ENCODE results near the gene SDCCAG8. TPM values are rescaled to one million over a fixed set of nuclear protein-coding genes. Genes with fewer than 3 reads are reported as not detected.

SDCCAG8 gene
- total RNA-seq, 2 donors from 2014 or later, result 41.7 to 55.6 TPM

GRCh38 chr1:243513726-243514491, 258.1 kb downstream of the SDCCAG8 start:
- TF ChIP-seq CTCF (IDR thresholded peaks at IDR 0.05), result no peak
- TF ChIP-seq POLR2AphosphoS5 (IDR thresholded peaks at IDR 0.05), result no peak
- no peak for TF ChIP-seq POLR2A (IDR thresholded peaks at IDR 0.05)
- no peak overlapping the region for H3K27ac ChIP-seq
- 64% methylated on average over 7 of the region's 7 CpGs for whole genome bisulfite sequencing

DNA sequence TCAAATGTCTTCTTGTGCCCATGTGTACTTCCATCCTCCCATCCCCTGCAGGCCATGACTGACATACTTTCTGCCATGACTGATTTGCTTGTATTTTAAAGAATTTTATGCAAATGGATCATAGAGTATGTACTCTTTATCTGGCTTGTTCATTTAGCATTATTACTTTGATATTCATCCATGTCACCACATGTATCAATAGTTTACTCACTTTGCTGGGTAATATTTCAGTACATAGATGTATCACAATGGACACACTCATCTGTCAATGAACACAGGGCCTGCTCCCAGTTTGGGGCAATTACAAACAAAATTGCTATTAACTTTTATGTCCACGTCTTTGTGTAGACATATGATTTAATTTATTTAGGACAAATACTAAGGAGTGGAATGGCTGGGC, 259.1 kb downstream of the SDCCAG8 start:
- no peak overlapping the region for H3K4me3 ChIP-seq
- no peak for TF ChIP-seq POLR2AphosphoS5 (IDR thresholded peaks at IDR 0.05)
- TF ChIP-seq CTCF (IDR thresholded peaks at IDR 0.05), result no peak
- no peak for TF ChIP-seq POLR2A (IDR thresholded peaks at IDR 0.05)
- no peak for DNase-seq (ENCODE audit: low spot score)
- no peaks in the 10 kb centered on the region for H3K4me1 ChIP-seq (replicated peaks)
- intact Hi-C loops (cut with DNase I), result no loop called here
- no peaks in the 10 kb centered on the region for H3K36me3 ChIP-seq
- H3K27ac ChIP-seq, result no peak overlapping the region
- no peaks in the 10 kb centered on the region for H3K9me3 ChIP-seq
- WGBS, result 84% methylated on average over 1 of the region's 1 CpG
- H3K27me3 ChIP-seq (replicated peaks; ENCODE audit: insufficient read depth), result no peaks in the 10 kb centered on the region

More at GRCh38 chr1:243513726-243514491, 258.1 kb downstream of the SDCCAG8 start:
- no peak for DNase-seq (ENCODE audit: low spot score)
- Histone ChIP-seq H3K4me1 (replicated peaks) (no peaks in the 10 kb centered on the region), H3K36me3 (no peaks in the 10 kb centered on the region), H3K9me3 (no peaks in the 10 kb centered on the region), H3K4me3 (no peak overlapping the region), H3K27me3 (replicated peaks; ENCODE audit: insufficient read depth) (no peaks in the 10 kb centered on the region)
- intact Hi-C loops (cut with DNase I), result no loop called here

- no peak for DNase-seq (ENCODE audit: low spot score)
- WGBS, result 83% methylated on average over 1 of the region's 1 CpG
These were observed 265.0 kb downstream of the SDCCAG8 start for GRCh38 chr1:243520831-243521230.

DNA sequence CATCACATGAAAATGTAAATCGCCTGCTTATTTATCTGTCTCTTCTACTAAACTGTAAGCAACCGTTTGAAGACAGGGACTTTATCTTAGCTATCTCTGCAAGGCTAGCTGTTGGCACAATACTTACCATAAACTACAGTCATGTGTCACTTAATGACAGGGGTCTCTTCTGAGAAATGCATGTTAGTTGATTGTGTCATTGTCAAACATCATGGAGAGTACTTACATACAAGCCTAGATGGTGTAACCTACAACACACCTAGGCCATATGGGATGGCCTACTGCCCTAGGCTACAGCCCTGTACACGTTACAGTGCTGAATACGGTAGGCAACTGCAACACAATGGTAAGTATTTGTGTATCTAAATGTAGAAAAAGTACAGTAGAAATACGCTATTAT, 267.9 kb downstream of the SDCCAG8 start:
- Histone ChIP-seq H3K27me3 (replicated peaks; ENCODE audit: insufficient read depth) (no peaks in the 10 kb centered on the region), H3K27ac (no peak overlapping the region), H3K4me3 (no peak overlapping the region), H3K36me3 (no peaks in the 10 kb centered on the region), H3K4me1 (replicated peaks) (no peaks in the 10 kb centered on the region), H3K9me3 (no peaks in the 10 kb centered on the region)
- intact Hi-C loops (cut with DNase I), result no loop called here
- 89% methylated on average over 5 of the region's 5 CpGs for WGBS
- no peak for DNase-seq (ENCODE audit: low spot score)
- TF ChIP-seq CTCF (IDR thresholded peaks at IDR 0.05), result no peak
- TF ChIP-seq POLR2AphosphoS5 (IDR thresholded peaks at IDR 0.05), result no peak
- no peak for TF ChIP-seq POLR2A (IDR thresholded peaks at IDR 0.05)

More at GRCh38 chr1:243520831-243521230, 265.0 kb downstream of the SDCCAG8 start:
- H3K4me1 ChIP-seq (replicated peaks), result no peaks in the 10 kb centered on the region
- intact Hi-C loops (cut with DNase I), result no loop called here
- no peak overlapping the region for H3K4me3 ChIP-seq
- H3K27ac ChIP-seq, result no peak overlapping the region
- no peaks in the 10 kb centered on the region for H3K9me3 ChIP-seq
- no peak for TF ChIP-seq POLR2A (IDR thresholded peaks at IDR 0.05)
- TF ChIP-seq POLR2AphosphoS5 (IDR thresholded peaks at IDR 0.05), result no peak
- TF ChIP-seq CTCF (IDR thresholded peaks at IDR 0.05), result no peak
- H3K36me3 ChIP-seq, result no peaks in the 10 kb centered on the region
- no peaks in the 10 kb centered on the region for H3K27me3 ChIP-seq (replicated peaks; ENCODE audit: insufficient read depth)

GRCh38 chr1:243525085-243525487, 269.2 kb downstream of the SDCCAG8 start:
- DNase-seq (ENCODE audit: low spot score), result no peak
- no peaks in the 10 kb centered on the region for H3K27me3 ChIP-seq (replicated peaks; ENCODE audit: insufficient read depth)
- H3K4me1 ChIP-seq (replicated peaks), result no peaks in the 10 kb centered on the region
- H3K4me3 ChIP-seq, result no peak overlapping the region
- intact Hi-C loops (cut with DNase I), result no loop called here
- no peak overlapping the region for H3K27ac ChIP-seq
- H3K9me3 ChIP-seq, result no peaks in the 10 kb centered on the region
- TF ChIP-seq POLR2AphosphoS5 (IDR thresholded peaks at IDR 0.05) (no peak), POLR2A (IDR thresholded peaks at IDR 0.05) (no peak), CTCF (IDR thresholded peaks at IDR 0.05) (no peak)
- WGBS, result 32% methylated on average over 2 of the region's 2 CpGs
- H3K36me3 ChIP-seq, result no peaks in the 10 kb centered on the region
